Immature natural killer cell (primary cell): Measurements from ENCODE around the gene RTP3. TPM values are rescaled to one million over a fixed set of nuclear protein-coding genes. Genes with fewer than 3 reads are reported as not detected.

Experiments
- DNase-seq, 3 donors: peaks; one replicate each; pipeline ENCODE4 v3.0.0; 2022; ENCODE audit warnings: mixed read lengths in 1 of 3
- H3K27ac Mint-ChIP-seq, 6 donors: one replicate each; pipeline ENCODE4 v1.8.0; 2020; ENCODE audit warnings: mixed read lengths in 6 of 6, mild to moderate bottlenecking in 5 of 6, inconsistent platforms in 4 of 6, moderate library complexity in 3 of 6
- H3K27me3 Mint-ChIP-seq, 3 donors: one replicate each; pipeline ENCODE4 v1.8.0; 2020 to 2021; ENCODE audit warnings: low read depth in 3 of 3, mild to moderate bottlenecking in 3 of 3, mixed read lengths in 3 of 3, moderate library complexity in 3 of 3, inconsistent platforms in 1 of 3
- H3K36me3 Mint-ChIP-seq, 3 donors: one replicate each; pipeline ENCODE4 v1.8.0; 2020; ENCODE audit warnings: mixed read lengths in 3 of 3, inconsistent platforms in 2 of 3, mild to moderate bottlenecking in 2 of 3
- H3K4me1 Mint-ChIP-seq, 2 donors: one replicate each; pipeline ENCODE4 v1.8.0; 2020; ENCODE audit warnings: inconsistent platforms in 2 of 2, mild to moderate bottlenecking in 2 of 2, mixed read lengths in 2 of 2, moderate library complexity in 1 of 2
- H3K4me3 Mint-ChIP-seq, 5 donors: one replicate each; pipeline ENCODE4 v1.8.0; 2020; ENCODE audit warnings: mild to moderate bottlenecking in 5 of 5, mixed read lengths in 5 of 5, inconsistent platforms in 3 of 5, moderate library complexity in 3 of 5
- H3K9me3 Mint-ChIP-seq, 6 donors: one replicate each; pipeline ENCODE4 v1.8.0; 2020; ENCODE audit warnings: mild to moderate bottlenecking in 6 of 6, mixed read lengths in 6 of 6, inconsistent platforms in 4 of 6, moderate library complexity in 3 of 6
- polyA plus RNA-seq, 3 donors: library from polyadenylated mRNA; unstranded; fragments of 300-500 nt; fragmentation: Illumina TruSeq; gene quantifications; one replicate each; pipeline ENCODE4 v1.2.3, GENCODE V29; 2021

The RTP3 gene
- polyA plus RNA-seq: not detected

GRCh38 chr3:46497556-46498265, at the start of gene RTP3:
RTP3 (plus strand) TSS chr3:46497976; CDS start chr3:46498063, 87 bp downstream.
- H3K36me3 Mint-ChIP-seq: no peaks in the 10 kb centered on the region
- H3K27me3 Mint-ChIP-seq: peaks cover 1 to 8% (median 2%) of the 10 kb centered on the region in 3 donors
- no peaks in the 10 kb centered on the region for H3K4me1 Mint-ChIP-seq
- no peak for DNase-seq
- H3K4me3 Mint-ChIP-seq: no peak within 1 kb of the TSS
- H3K27ac Mint-ChIP-seq: no peak within 1 kb of the TSS
- H3K9me3 Mint-ChIP-seq: no peaks in the 10 kb centered on the region

GRCh38 chr3:46448721-46449120, 49.1 kb upstream of the RTP3 start:
- no peak for DNase-seq
- peaks cover 0 to 12% (median 3%) of the 10 kb centered on the region in 3 donors for H3K27me3 Mint-ChIP-seq

GRCh38 chr3:46449755-46450552, 47.8 kb upstream of the RTP3 start:
- no peak for DNase-seq
- Mint-ChIP-seq H3K9me3 (no peaks in the 10 kb centered on the region), H3K4me3 (no peak overlapping the region), H3K27me3 (peaks cover 0 to 12% (median 3%) of the 10 kb centered on the region in 3 donors), H3K36me3 (no peaks in the 10 kb centered on the region), H3K4me1 (no peaks in the 10 kb centered on the region), H3K27ac (no peak overlapping the region)

More at GRCh38 chr3:46448721-46449120, 49.1 kb upstream of the RTP3 start:
- H3K4me1 Mint-ChIP-seq: no peaks in the 10 kb centered on the region
- H3K36me3 Mint-ChIP-seq: no peaks in the 10 kb centered on the region
- H3K4me3 Mint-ChIP-seq: no peak overlapping the region
- H3K9me3 Mint-ChIP-seq: no peaks in the 10 kb centered on the region
- H3K27ac Mint-ChIP-seq: no peak overlapping the region

- H3K27ac Mint-ChIP-seq: no peak overlapping the region
- H3K9me3 Mint-ChIP-seq: no peaks in the 10 kb centered on the region
- H3K27me3 Mint-ChIP-seq: peaks cover 0 to 8% (median 2%) of the 10 kb centered on the region in 3 donors
- no peak for DNase-seq
- no peaks in the 10 kb centered on the region for H3K4me1 Mint-ChIP-seq
- no peak overlapping the region for H3K4me3 Mint-ChIP-seq
- no peaks in the 10 kb centered on the region for H3K36me3 Mint-ChIP-seq
These were observed 44.1 kb upstream of the RTP3 start for GRCh38 chr3:46453526-46454208.

GRCh38 chr3:46454209-46454595, 43.6 kb upstream of the RTP3 start:
- no peaks in the 10 kb centered on the region for H3K4me1 Mint-ChIP-seq
- no peak overlapping the region for H3K4me3 Mint-ChIP-seq
- no peaks in the 10 kb centered on the region for H3K36me3 Mint-ChIP-seq
- no peak overlapping the region for H3K27ac Mint-ChIP-seq
- DNase-seq: no peak
- no peaks in the 10 kb centered on the region for H3K9me3 Mint-ChIP-seq
- H3K27me3 Mint-ChIP-seq: peaks cover 0 to 5% (median 0%) of the 10 kb centered on the region in 3 donors

GRCh38 chr3:46454606-46455005, 43.2 kb upstream of the RTP3 start:
- no peaks in the 10 kb centered on the region for H3K9me3 Mint-ChIP-seq

GRCh38 chr3:46455231-46456115, 42.3 kb upstream of the RTP3 start:
- H3K4me3 Mint-ChIP-seq: no peak overlapping the region
- peaks cover 0 to 7% (median under 1%) of the 10 kb centered on the region in 3 donors for H3K27me3 Mint-ChIP-seq
- H3K9me3 Mint-ChIP-seq: peaks cover 0 to under 1% (median 0%) of the 10 kb centered on the region in 6 donors
- no peaks in the 10 kb centered on the region for H3K36me3 Mint-ChIP-seq
- H3K4me1 Mint-ChIP-seq: no peaks in the 10 kb centered on the region
- DNase-seq: no peak
- no peak overlapping the region for H3K27ac Mint-ChIP-seq

More at GRCh38 chr3:46454606-46455005, 43.2 kb upstream of the RTP3 start:
- Mint-ChIP-seq H3K27ac (no peak overlapping the region), H3K4me3 (no peak overlapping the region), H3K4me1 (no peaks in the 10 kb centered on the region), H3K36me3 (no peaks in the 10 kb centered on the region), H3K27me3 (peaks cover 0 to 5% (median 0%) of the 10 kb centered on the region in 3 donors)
- no peak for DNase-seq

GRCh38 chr3:46456118-46456517, 41.7 kb upstream of the RTP3 start:
- Mint-ChIP-seq H3K4me1 (no peaks in the 10 kb centered on the region), H3K27me3 (peaks cover 3 to 7% (median 5%) of the 10 kb centered on the region in 3 donors), H3K27ac (no peak overlapping the region)

GRCh38 chr3:46460051-46460450, 37.7 kb upstream of the RTP3 start:
- Mint-ChIP-seq H3K27me3 (peaks cover 11 to 15% (median 15%) of the 10 kb centered on the region in 3 donors), H3K27ac (no peak overlapping the region), H3K4me1 (no peaks in the 10 kb centered on the region), H3K36me3 (peaks cover 0 to 5% (median 0%) of the 10 kb centered on the region in 3 donors), H3K9me3 (peaks cover 0 to 3% (median 0%) of the 10 kb centered on the region in 6 donors), H3K4me3 (no peak overlapping the region)
- DNase-seq: no peak

More at GRCh38 chr3:46456118-46456517, 41.7 kb upstream of the RTP3 start:
- no peak for DNase-seq
- Mint-ChIP-seq H3K36me3 (peaks cover 0 to 5% (median 0%) of the 10 kb centered on the region in 3 donors), H3K9me3 (peaks cover 0 to 3% (median 0%) of the 10 kb centered on the region in 6 donors), H3K4me3 (no peak overlapping the region)

GRCh38 chr3:46462111-46462510, 35.7 kb upstream of the RTP3 start:
- peaks cover 11 to 24% (median 17%) of the 10 kb centered on the region in 3 donors for H3K27me3 Mint-ChIP-seq
- H3K27ac Mint-ChIP-seq: no peak overlapping the region
- H3K9me3 Mint-ChIP-seq: peaks cover 0 to 3% (median 0%) of the 10 kb centered on the region in 6 donors
- no peak overlapping the region for H3K4me3 Mint-ChIP-seq
- no peaks in the 10 kb centered on the region for H3K4me1 Mint-ChIP-seq
- peaks cover 0 to 5% (median 0%) of the 10 kb centered on the region in 3 donors for H3K36me3 Mint-ChIP-seq
- DNase-seq: no peak

- H3K27ac Mint-ChIP-seq: no peak overlapping the region
- DNase-seq: no peak
- H3K4me1 Mint-ChIP-seq: no peaks in the 10 kb centered on the region
- H3K9me3 Mint-ChIP-seq: peaks cover 0 to 3% (median 0%) of the 10 kb centered on the region in 6 donors
- H3K27me3 Mint-ChIP-seq: peaks cover 11 to 24% (median 17%) of the 10 kb centered on the region in 3 donors
- H3K4me3 Mint-ChIP-seq: no peak overlapping the region
- H3K36me3 Mint-ChIP-seq: peaks cover 0 to 5% (median 0%) of the 10 kb centered on the region in 3 donors
These were observed 35.3 kb upstream of the RTP3 start for GRCh38 chr3:46462511-46462910.

- H3K27me3 Mint-ChIP-seq: peaks cover 11 to 24% (median 17%) of the 10 kb centered on the region in 3 donors
- no peak overlapping the region for H3K27ac Mint-ChIP-seq
- H3K36me3 Mint-ChIP-seq: peaks cover 0 to 5% (median 0%) of the 10 kb centered on the region in 3 donors
- H3K4me3 Mint-ChIP-seq: no peak overlapping the region
- H3K9me3 Mint-ChIP-seq: peaks cover 0 to 3% (median 0%) of the 10 kb centered on the region in 6 donors
- no peaks in the 10 kb centered on the region for H3K4me1 Mint-ChIP-seq
- DNase-seq: no peak
These were observed 34.5 kb upstream of the RTP3 start for GRCh38 chr3:46463120-46463867.
